CD4-positive, alpha-beta T cell treated with Interleukin-15 for 1 hour (primary cell): ENCODE data around the gene NUP210L.

Experiments used
- DNase-seq: peaks from one replicate; pipeline ENCODE4 v3.0.0-alpha.2; 2020

The NUP210L gene

DNA sequence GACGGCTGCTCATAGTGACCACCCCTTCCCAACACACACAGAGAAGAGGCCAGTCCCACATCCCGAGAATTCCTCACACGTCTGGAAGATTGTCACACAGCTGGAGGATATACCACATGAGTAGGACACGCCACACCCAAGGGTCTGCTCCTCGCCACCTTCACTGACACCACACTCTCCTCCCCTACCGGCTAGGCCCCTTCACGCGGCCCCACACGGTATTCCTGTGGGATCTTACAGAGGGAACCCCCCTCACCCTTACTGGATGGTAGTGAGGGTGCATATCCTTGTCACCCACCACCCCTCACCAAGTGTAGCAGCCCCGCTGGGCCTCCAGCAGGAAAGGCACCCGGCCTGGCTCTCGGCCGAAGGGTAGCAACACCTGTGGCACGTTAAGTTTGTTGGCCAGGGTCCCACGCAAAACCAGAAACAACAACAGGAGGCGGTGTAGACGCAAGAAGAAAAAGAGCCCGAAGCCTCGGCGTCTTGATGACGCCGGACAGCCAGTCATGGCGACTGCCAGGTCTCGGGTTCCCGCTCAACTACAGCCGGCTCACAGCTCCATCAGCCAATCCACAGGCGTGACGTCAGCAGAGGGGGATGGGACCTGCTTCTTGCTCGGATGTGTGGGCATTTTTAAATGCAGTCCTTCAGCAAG lies at the start of gene NUP210L:
TSS of gene NUP210L (minus strand) at position 540 of the 658 bp plus-strand sequence.
- DNase-seq, result no peak

DNA sequence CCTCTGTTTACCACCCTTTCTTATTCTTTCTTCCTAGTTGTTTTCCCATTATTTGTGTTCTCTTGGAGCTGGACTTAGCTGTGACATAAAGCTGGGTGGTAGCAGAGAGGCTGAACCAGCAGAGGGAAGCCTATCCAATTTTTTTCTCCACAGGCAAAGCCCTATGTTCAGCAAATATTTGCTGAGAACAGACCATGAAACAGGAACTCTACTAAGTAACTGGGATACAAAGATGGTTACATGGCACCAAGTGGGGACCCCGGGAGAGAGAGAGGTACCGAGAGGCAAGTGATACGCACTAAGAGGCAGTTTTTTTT lies 44.6 kb upstream of the NUP210L start:
- no peak for DNase-seq

DNA sequence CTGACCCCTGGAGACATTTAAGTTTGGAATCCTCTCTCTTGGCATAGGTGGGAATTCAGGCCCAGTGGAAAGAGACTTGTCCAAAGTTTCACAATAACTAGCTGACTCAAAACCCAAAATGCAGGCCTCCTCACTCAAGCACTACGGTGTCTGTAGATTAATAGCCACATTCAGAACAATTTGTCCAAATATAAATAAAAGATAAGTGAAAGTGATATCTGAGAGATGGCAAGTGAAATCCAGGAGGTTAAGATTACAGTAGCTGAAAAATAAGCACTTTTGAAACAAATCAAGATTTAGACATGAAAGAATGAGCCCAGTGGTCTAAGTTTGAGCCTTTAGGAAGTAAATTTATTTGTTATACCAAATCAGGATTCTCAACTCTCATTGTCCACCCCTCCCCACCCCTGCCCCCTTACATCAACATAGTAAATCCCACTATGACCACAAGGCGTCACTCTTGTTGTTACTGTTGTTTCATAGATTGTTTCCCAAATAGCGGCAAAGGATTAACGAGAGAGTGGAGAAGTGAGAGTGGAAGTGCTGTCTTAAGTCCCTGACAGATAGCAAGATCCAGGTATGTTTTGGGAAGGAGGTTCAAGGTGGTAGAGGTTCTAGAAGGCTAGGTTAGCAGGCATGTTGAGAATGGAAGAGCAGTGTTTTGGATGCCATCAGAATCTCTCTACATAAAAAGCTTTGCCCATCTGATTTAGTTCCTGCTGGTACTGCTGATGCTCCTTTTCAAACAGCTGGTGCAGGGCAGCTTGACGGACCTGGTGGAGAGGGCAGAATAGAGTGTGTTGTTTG lies 44.1 kb upstream of the NUP210L start:
- DNase-seq, result peak; percentile 27

GRCh38 chr1:154193821-154194220 lies 38.9 kb upstream of the NUP210L start:
- no peak for DNase-seq

- no peak for DNase-seq
Measured at GRCh38 chr1:154192476-154192875, 37.6 kb upstream of the NUP210L start.

DNA sequence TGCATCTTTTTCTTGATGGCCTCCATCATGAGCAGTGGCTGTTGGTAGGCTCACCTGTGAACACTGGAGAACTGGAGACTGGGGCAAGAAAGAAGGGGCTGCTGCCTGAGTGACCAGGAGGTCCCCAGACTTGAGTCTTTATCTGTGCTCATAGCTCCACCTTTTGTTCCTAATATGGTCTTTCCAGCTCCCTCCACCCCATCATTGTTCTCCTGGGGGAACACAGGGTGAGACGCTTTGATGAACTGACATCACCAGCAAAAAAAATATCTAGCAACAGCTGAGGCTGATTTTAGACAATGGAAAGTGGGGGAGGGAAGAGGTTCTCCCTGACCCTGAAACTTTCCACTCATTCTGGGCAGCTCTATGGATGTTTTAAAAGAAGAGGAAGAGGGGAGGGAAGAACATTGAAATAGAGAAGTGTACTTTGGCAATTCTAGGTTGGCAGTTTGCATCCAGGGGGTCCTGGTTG lies 37.2 kb upstream of the NUP210L start, which contains the start of gene TPM3:
TSS of gene TPM3 (minus strand) at position 111 of the 472 bp plus-strand sequence. CDS start at position 29, 82 bp downstream.
- DNase-seq, result no peak

GRCh38 chr1:154190550-154190949 lies 35.7 kb upstream of the NUP210L start:
- no peak for DNase-seq

GRCh38 chr1:154186852-154187501 lies 32.1 kb upstream of the NUP210L start:
- no peak for DNase-seq

GRCh38 chr1:154186177-154186576 lies 31.3 kb upstream of the NUP210L start:
- DNase-seq, result peak; percentile 63

- DNase-seq, result peak; percentile 92
Measured at GRCh38 chr1:154183046-154183915, 28.4 kb upstream of the NUP210L start.

GRCh38 chr1:154182344-154183045 lies 27.6 kb upstream of the NUP210L start:
- DNase-seq, result peak; percentile 83

DNA sequence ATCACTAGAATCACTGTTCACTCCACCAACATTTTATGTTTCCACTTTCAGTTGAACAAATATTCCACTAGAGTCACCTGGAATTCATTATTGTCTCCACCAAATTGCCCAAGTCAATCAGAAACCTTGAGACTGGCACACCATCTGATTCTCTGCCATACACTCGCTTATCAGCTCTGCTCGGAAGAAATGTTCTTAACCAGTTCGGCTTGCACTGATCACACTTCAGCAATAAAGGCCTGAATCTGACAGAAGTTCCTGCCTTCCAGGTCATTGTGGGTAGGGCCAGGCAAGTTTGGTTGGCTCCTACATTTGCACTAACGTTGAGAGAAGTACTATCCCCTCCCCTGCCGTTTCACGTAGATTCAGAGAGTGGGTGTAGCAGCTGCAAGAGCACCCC lies 27.1 kb upstream of the NUP210L start:
- no peak for DNase-seq

DNA sequence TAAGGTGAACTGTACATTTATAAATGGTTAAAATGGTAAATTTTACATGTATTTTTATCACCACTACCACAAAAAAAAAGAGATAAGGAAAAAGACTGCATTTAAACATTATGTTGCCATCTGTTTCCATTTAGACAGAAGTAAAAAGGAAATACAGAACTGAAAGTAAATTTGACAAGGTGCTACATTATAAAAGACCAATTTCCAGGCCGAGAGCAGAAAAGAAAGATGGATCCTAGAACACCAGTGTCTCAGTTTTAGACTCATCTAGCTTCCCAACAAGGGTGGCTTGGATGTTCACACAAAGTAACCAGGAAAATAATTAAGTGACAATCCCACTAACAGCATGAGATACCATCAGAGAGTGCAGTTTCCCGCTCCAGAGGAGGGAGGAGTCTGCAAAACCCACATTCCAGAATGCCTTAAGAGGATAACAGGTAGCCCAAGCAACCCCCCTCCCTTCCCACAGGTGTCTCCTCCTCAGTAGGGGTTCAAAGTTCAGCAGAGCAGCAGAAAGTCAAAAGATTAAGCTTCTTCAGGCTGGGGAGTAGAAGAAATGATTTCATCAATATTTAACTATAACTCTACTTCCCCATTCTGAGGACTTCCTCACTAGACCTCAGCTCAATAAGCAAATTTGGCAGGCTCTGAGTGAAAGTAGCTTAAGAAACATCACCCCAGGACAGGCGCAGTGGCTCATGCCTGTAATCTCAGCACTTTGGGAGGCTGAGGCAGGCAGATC lies 25.2 kb upstream of the NUP210L start:
- peak; percentile 54 for DNase-seq

DNA sequence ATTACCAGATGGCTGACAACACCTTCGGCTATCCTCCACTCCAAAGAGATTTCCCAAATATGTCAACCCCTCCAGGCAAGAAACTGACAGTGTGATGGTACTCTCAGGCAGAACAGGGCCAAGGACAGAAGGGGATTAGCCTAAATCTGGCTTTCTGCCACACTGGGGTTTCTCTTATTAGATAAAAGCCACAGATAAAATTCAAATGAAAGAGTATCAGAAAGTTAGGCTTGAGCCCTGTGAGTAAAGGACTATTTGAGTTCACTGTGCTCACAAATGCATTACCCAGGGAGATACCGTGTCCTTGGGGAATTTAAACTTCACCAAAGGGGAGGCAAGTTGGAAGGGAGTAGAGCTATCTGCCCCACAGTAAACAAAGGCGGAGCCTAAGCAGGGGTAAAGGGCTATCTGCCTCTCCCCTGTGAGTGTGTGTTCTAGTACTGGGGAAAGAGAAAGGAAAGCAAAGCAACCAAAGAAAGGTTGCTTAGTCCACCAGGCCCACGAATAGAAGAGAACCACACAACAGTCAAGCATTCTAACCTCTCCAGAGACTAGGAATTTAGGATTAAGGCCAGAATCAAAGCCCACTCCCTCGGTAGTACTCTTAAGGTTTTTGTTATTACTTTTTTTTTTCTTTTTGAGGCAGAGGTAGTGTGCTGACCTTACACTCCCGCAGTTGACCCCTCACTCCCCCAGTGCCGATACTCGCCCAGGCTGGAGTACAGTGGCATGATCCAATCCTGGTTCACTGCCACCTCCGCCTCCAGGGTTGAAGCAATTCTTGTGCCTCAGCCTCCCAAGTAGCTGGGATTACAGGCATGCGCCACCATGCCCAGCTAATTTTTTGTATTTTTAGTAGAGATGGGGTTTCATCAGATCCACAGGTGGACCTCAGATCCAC lies 24.3 kb upstream of the NUP210L start:
- DNase-seq, result no peak

GRCh38 chr1:154178013-154178412 lies 23.1 kb upstream of the NUP210L start:
- DNase-seq, result no peak

GRCh38 chr1:154176337-154176736 lies 21.5 kb upstream of the NUP210L start:
- no peak for DNase-seq

DNA sequence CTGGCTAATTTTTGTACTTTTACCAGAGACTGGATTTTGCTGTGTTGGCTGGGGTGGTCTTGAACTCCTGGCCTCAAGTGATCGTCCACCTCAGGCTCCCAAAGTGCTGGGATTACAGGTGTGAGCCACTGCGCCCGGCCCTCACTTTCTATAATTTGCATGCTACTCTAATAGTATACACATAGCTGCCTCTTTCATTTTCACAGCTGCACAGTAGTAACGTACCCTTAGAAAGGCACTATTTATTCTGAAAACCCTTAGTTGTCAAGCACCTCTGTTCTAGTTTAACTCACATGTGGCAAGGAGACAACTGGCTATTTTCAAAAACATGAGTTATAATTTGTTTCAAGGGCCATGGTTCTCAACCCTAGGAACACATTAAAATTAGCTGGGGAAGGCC lies 19.8 kb upstream of the NUP210L start:
- no peak for DNase-seq

DNA sequence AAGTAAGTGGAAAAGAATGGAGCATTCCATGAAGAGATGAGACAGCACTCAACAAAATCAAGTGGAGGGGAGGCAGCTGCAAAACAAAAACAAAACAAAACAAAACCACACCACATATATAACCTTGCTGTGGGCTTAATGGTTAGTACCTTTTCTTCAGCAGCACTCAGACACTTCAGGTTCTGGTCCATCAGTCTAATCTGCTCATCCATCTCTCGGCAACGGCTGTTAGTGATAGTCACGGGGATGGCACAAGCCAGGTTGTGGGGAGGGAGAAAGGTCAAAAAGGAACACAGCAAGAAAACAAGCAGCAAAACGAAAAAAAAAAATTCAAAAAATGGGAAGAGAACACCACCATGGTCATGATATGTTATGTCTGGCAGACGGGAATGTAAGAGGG lies 17.0 kb upstream of the NUP210L start:
- no peak for DNase-seq

DNA sequence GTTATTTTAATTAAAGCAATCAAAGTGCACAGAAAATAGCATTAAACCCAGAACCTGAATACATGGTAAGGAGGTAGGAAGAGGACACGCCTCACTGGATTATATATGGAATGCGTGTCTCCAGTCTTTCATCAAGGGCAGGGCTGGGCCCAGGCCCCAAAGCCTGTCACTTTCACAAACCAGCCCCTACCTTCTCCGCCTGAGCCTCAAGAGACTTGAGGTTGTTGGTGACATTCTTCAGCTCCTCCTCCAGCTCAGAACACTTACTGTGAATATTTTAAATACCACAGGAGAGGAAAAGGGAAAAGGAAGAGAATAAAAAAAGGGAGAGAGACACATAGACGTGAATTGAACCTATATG lies 16.3 kb upstream of the NUP210L start:
- no peak for DNase-seq

- no peak for DNase-seq
Measured at GRCh38 chr1:154170547-154171222, 15.8 kb upstream of the NUP210L start.
